Spleen (tissue), 7 donors: ENCODE results near the gene E2F8.

ENCODE experiments used
- CTCF ChIP-seq, 11 experiments: fragments of 200-600 bp in 7 of 11; fragments of 450-650 bp in 4 of 11; sonication (generic) in 4 of 11; IDR thresholded peaks in 8 of 11; conservative IDR thresholded peaks in 3 of 11; 1 replicate in 7 of 11; 2 replicates in 4 of 11; pipeline versions ENCODE4 v1.4.0 to v1.8.0; 2016 to 2021; ENCODE audit warnings: antibody characterized with exemption in 11 of 11, inconsistent platforms in 4 of 11, mild to moderate bottlenecking in 1 of 11
- POLR2A ChIP-seq, 3 donors: fragments of 450-650 bp; IDR thresholded peaks; one replicate each; pipeline ENCODE4 v1.5.1; 2017; ENCODE audit warnings: antibody characterized with exemption in 3 of 3, mild to moderate bottlenecking in 1 of 3
- POLR2AphosphoS5 ChIP-seq, 3 donors: sonication (generic); formaldehyde crosslinking; IDR thresholded peaks; one replicate each; pipeline ENCODE4 v1.5.1; 2017; ENCODE audit warnings: antibody characterized with exemption in 3 of 3
- donor health status: DM: no; HTN: no; CAD: no; lungs with moderate emphysema.
- donor health status: DM: no; HTN: no; CAD: no.
- donor health status: DM: no; HTN: no; CAD: no.

GRCh38 chr11:19196432-19196831 lies 44.3 kb downstream of the E2F8 start:
- TF ChIP-seq CTCF (IDR thresholded peaks at IDR 0.05 in 8 of 11, conservative IDR thresholded peaks at IDR 0.05 in 3 of 11), result no peak
- TF ChIP-seq POLR2AphosphoS5 (IDR thresholded peaks at IDR 0.05), result no peak
- TF ChIP-seq POLR2A (IDR thresholded peaks at IDR 0.05), result no peak
